RWPE2 (cell line): ENCODE data around the gene TRIM29.
A peak's percentile ranks its signal among the peaks of the same experiment; 100 is the strongest.

Experiments used
- ATAC-seq: fragments of 200-7000 bp; cut with Tn5 transposase; 3 replicates; pipeline ENCODE4 v1.9.1; 2021; ENCODE audit warnings: low read depth
- DNase-seq: peaks from one replicate; pipeline ENCODE4 v3.0.0-alpha.2; 2020; ENCODE audit warnings: low spot score
- H3K27ac ChIP-seq: fragments of 450-650 bp; 2 replicates; pipeline ENCODE4 v1.5.1; 2017; ENCODE audit warnings: mild to moderate bottlenecking; ENCODE audit not compliant: poor library complexity, severe bottlenecking
- H3K27me3 ChIP-seq: fragments of 250-450 bp; sonication (Bioruptor Pico); 2 replicates; pipeline ENCODE4 v1.5.1; 2021; ENCODE audit warnings: mild to moderate bottlenecking, moderate library complexity; ENCODE audit not compliant: insufficient read depth, poor library complexity, severe bottlenecking
- H3K36me3 ChIP-seq: fragments of 250-450 bp; sonication (Bioruptor Pico); 2 replicates; pipeline ENCODE4 v1.5.1; 2020; ENCODE audit warnings: low read depth, mild to moderate bottlenecking, moderate library complexity
- H3K4me1 ChIP-seq: fragments of 250-450 bp; sonication (Bioruptor Pico); 2 replicates; pipeline ENCODE4 v1.5.1; 2021; ENCODE audit warnings: mild to moderate bottlenecking, moderate library complexity; ENCODE audit not compliant: insufficient read depth, poor library complexity, severe bottlenecking
- H3K4me3 ChIP-seq: fragments of 250-450 bp; sonication (Bioruptor Pico); 2 replicates; pipeline ENCODE4 v1.5.1; 2021; ENCODE audit warnings: mild to moderate bottlenecking, moderate library complexity; ENCODE audit not compliant: severe bottlenecking
- H3K9me3 ChIP-seq: fragments of 250-450 bp; sonication (Bioruptor Pico); 2 replicates; pipeline ENCODE4 v1.5.1; 2021; ENCODE audit warnings: mild to moderate bottlenecking, moderate library complexity; ENCODE audit not compliant: severe bottlenecking
- TF ChIP-seq, protein P1 (sequence below): fragments of 450-650 bp; IDR thresholded peaks from one replicate; pipeline ENCODE4 v1.5.1; 2017; ENCODE audit warnings: mild to moderate bottlenecking, moderate library complexity; ENCODE audit not compliant: poor library complexity, severe bottlenecking

TRIM29 gene

DNA sequence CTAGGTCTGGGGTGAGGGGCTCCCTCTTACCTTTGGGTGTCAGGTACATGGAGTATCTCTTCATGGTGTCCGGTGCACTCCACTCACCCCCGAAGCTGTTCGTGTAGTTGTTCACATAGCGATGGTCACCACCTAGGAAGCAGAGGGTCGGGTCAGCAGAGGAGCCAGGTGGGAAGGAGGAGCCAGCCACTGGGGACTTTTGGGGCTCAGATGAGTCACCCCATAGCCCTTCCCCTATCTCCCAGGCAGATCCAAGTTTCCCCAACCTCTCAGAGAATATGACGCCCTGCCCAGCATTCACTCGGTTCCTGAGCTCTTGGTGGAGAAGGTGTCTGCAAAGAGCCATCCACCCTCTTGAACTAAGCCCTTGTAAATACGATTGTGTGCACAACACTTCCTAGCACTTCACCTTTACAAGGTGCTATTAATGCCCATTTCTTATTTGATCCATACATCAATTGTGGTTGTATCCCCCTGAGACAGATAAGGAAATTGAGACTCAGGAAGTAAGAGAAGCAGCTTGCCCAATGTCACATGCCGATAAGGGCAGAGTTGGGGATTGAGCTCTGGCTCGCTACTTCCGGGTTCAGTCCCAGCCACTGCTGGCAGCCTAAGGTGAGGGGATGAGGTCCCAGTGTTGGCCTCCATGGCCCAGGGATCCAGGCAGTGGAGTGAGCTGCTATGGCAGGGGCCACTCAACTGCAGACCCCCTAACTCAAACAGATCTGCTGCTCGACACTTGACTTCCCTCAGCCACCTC is 14.8 kb downstream of the TRIM29 start:
- H3K4me1 ChIP-seq: peaks cover 39% of the 10 kb centered on the region
- no peaks in the 10 kb centered on the region for H3K9me3 ChIP-seq
- H3K27ac ChIP-seq: peak overlapping the region; percentile 73
- H3K4me3 ChIP-seq: no peak overlapping the region
- H3K27me3 ChIP-seq: no peaks in the 10 kb centered on the region
- TF ChIP-seq, protein P1, sequence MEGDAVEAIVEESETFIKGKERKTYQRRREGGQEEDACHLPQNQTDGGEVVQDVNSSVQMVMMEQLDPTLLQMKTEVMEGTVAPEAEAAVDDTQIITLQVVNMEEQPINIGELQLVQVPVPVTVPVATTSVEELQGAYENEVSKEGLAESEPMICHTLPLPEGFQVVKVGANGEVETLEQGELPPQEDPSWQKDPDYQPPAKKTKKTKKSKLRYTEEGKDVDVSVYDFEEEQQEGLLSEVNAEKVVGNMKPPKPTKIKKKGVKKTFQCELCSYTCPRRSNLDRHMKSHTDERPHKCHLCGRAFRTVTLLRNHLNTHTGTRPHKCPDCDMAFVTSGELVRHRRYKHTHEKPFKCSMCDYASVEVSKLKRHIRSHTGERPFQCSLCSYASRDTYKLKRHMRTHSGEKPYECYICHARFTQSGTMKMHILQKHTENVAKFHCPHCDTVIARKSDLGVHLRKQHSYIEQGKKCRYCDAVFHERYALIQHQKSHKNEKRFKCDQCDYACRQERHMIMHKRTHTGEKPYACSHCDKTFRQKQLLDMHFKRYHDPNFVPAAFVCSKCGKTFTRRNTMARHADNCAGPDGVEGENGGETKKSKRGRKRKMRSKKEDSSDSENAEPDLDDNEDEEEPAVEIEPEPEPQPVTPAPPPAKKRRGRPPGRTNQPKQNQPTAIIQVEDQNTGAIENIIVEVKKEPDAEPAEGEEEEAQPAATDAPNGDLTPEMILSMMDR: no peak
- peaks cover 94% of the 10 kb centered on the region for H3K36me3 ChIP-seq
- DNase-seq: no peak
- no peak for ATAC-seq

DNA sequence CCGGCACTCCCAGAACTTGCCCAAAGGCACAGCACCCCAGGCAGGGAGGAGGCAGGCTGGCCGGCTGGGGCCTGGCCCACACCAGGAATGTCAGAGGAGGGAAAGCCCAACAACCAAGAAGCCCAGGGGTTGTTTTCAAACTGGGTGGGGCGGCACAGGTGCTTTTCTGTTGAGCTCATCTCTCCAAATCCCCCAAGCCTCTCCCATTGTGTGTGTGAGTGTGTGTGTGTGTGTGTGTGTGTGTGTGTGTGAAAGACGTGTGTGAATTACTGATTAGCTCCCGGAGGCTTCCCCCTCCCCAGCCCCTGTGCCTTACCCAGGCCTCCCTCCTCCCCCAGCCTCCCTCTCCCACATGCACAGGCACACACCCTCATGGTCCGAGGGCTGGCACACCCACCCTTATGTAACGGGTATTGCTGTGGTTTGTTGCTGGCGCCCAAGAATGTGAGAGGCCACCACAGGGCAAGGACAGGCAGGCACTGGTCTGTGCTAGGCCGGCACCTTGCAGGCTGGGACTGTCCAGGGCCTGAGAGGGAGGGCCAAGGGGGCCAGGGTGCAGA is 15.9 kb downstream of the TRIM29 start:
- peak; percentile 80 for ATAC-seq
- H3K9me3 ChIP-seq: no peaks in the 10 kb centered on the region
- no peak overlapping the region for H3K4me3 ChIP-seq
- H3K27ac ChIP-seq: peak overlapping the region; percentile 73
- H3K27me3 ChIP-seq: no peaks in the 10 kb centered on the region
- H3K36me3 ChIP-seq: peaks cover 94% of the 10 kb centered on the region
- no peak for DNase-seq
- H3K4me1 ChIP-seq: peaks cover 36% of the 10 kb centered on the region
- TF ChIP-seq, protein P1: no peak

DNA sequence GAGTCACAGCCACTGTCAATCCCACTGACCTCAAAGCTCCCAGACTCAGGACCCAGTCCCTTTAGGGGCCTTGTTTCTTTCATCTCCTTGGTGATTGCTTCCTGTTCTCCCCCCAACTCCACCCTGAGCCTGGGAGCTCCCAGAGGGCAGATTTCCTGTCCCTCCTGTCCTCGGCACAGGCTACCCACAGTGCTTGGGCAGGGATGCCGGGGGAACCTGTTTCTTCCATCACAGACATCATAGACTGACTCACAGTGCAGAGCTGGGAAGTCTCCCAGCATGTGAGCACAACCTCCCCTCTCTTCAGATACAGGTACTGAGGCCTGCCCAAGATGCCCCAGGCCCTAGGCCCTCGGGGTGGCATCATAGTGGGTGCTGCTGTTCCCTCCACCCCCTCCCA is 16.6 kb downstream of the TRIM29 start:
- DNase-seq: no peak
- Histone ChIP-seq H3K9me3 (no peaks in the 10 kb centered on the region), H3K36me3 (peaks cover 94% of the 10 kb centered on the region), H3K27ac (peak overlapping the region; percentile 73), H3K4me3 (no peak overlapping the region), H3K4me1 (peaks cover 36% of the 10 kb centered on the region), H3K27me3 (no peaks in the 10 kb centered on the region)
- TF ChIP-seq, protein P1: no peak
- peak; percentile 22 for ATAC-seq

DNA sequence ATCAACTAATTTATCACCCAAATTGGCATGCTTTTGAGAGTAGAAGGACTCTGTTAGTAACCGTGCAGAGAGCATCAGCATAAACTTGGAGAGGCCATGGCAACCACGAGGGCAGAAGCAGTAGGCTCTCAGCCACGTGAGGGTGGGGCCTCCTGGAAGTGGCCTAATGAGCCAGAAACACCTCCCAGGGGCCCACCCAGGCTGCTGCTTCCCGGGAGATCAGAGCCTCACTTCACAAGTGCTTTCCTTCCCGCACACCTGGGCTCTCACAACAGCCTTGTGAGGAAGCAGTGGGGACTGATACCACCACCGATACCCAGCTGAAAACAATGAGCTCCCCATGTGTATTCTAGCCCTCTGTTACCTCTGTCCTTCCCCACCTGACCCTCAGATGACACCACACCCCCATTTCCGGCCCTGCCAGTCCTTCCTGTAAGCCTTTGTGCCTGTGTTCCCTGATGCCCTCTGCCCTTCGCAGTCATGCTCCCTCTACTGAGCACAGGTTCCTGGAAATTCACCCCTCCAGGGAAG is 17.0 kb downstream of the TRIM29 start:
- no peaks in the 10 kb centered on the region for H3K27me3 ChIP-seq
- H3K4me3 ChIP-seq: no peak overlapping the region
- H3K9me3 ChIP-seq: no peaks in the 10 kb centered on the region
- TF ChIP-seq, protein P1: no peak
- peak overlapping the region; percentile 73 for H3K27ac ChIP-seq
- H3K4me1 ChIP-seq: peaks cover 36% of the 10 kb centered on the region
- H3K36me3 ChIP-seq: peaks cover 95% of the 10 kb centered on the region
- ATAC-seq (no peak), DNase-seq (no peak)

DNA sequence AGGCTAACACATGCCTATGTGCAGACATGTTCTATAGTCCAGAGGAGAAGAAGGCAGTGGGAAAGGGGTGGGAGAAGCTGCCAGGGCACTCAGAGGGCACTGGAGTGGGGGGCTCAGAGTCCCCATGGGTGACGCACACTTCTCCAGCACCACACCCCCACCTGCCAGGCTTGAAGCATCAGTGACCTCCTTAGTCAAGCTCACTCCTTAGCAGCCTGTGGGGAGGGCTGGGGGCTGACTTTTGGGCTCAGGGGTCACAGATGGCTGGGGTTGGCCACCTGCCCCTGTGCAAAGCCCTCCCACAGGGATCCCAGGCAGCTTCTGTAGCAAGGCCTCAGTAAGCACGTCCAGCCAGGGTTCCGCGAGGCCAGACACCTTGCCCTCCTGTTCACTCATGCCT is 18.8 kb downstream of the TRIM29 start:
- Histone ChIP-seq H3K4me3 (no peak overlapping the region), H3K27me3 (no peaks in the 10 kb centered on the region), H3K4me1 (peaks cover 26% of the 10 kb centered on the region), H3K36me3 (peaks cover 97% of the 10 kb centered on the region), H3K9me3 (no peaks in the 10 kb centered on the region), H3K27ac (no peak overlapping the region)
- TF ChIP-seq, protein P1: no peak
- no peak for DNase-seq
- no peak for ATAC-seq
